Astrocyte (in vitro differentiated cells and primary cell): ENCODE data around the gene ZNF516.

Experiments used
- EZH2 ChIP-seq: IDR thresholded peaks from 2 replicates; pipeline ENCODE4 v1.6.1; 2012; ENCODE audit warnings: mild to moderate bottlenecking, low read length, inconsistent platforms; ENCODE audit not compliant: insufficient read depth
- TF ChIP-seq, protein P1 (sequence below): IDR thresholded peaks from 2 replicates; pipeline ENCODE4 v1.5.1; 2011; ENCODE audit warnings: low read depth, mild to moderate bottlenecking, inconsistent platforms, low read length, moderate library complexity; ENCODE audit not compliant: insufficient read depth

DNA sequence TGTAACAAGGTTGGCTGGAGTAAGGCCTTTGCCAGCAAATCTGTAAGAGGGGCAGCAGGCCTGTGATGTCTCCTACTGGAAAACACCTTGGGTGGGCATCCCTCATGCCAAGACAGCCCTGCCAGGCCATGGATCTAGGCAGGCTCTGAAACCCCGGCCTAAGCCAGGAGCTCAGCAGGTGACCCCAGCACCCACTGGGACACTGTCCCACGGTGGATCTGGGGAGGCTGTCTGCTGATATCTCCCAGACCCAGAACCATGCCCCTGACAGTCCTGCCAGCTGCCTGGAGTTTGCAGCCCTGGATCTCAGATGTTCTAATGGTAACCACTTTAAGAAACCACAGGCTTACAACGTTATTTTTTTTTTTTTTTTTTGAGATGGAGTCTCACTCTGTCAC is 117.7 kb downstream of the ZNF516 start:
- TF ChIP-seq, protein P1, sequence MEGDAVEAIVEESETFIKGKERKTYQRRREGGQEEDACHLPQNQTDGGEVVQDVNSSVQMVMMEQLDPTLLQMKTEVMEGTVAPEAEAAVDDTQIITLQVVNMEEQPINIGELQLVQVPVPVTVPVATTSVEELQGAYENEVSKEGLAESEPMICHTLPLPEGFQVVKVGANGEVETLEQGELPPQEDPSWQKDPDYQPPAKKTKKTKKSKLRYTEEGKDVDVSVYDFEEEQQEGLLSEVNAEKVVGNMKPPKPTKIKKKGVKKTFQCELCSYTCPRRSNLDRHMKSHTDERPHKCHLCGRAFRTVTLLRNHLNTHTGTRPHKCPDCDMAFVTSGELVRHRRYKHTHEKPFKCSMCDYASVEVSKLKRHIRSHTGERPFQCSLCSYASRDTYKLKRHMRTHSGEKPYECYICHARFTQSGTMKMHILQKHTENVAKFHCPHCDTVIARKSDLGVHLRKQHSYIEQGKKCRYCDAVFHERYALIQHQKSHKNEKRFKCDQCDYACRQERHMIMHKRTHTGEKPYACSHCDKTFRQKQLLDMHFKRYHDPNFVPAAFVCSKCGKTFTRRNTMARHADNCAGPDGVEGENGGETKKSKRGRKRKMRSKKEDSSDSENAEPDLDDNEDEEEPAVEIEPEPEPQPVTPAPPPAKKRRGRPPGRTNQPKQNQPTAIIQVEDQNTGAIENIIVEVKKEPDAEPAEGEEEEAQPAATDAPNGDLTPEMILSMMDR, result no peak
- TF ChIP-seq EZH2, result no peak
